Cerebellar nuclear complex (tissue), 1 donor: ENCODE measurements around the gene LIF.

Source experiments
- DNase-seq, 2 experiments: peaks; one replicate each; lab custom pipeline; 2025; lab: John Stamatoyannopoulos, UW

The LIF gene

GRCh38 chr22:30262917-30263741, 16.6 kb upstream of the LIF start:
- no peak for DNase-seq

DNA sequence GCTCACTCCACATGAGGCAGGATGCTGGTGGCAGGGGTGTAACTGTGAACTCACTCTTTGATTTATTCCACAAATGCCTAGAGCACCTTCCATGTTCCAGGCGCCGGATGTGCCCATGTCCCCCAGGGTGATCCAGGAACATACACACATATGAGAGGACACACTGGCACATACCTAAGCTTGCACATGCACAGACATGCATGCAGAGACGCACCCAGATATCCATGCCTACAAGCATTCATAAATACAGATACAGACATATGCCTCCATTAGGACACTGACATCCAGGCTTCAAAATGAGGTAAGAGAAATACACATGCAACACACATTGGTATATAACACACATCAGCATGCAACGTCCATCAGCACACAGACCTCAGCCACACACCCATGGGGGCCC, 15.6 kb upstream of the LIF start:
- DNase-seq = no peak

- DNase-seq = no peak
Observed at GRCh38 chr22:30261134-30261533, 14.6 kb upstream of the LIF start.

DNA sequence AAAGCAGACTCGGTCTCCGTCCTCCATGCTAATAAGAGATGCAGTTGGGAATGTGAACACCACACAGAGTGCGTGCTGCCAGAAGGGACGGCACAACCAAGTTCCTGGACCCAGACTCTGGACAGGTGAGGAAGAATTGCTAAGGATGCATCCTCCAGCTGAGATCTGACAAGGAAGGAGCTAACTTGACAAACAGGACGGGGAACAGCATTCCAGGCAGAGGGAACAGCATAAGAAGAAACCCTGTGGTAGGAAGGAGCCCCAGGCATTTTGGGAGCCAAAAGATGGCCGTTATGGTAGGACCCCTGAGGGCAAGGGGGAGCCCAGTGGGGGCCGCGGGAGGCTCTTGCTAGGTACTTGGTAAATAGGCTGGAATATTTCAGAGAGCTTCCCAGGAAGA, 14.1 kb upstream of the LIF start:
- DNase-seq = no peak

DNA sequence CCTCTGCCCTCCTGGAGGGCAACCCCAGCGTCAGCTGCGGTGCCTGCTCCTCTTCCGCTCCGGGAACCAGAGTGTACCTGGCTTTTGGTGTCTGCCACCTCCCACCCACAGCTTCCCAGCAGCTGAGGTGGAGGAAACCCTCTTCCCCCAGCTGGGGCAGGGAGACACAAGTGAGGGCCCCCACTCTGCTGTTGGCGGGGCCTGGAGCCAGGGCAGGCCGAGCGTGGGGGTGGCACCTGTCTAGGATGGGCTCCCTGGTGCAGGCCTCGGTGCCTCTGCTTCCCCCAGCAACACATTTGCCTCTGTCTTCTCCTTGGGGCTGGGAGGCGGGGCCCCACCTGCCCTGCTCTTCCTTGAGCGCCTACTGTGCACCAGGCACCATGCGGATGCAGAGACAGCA, 13.7 kb upstream of the LIF start:
- DNase-seq = no peak

- no peak for DNase-seq
Observed at GRCh38 chr22:30254314-30254713, 7.8 kb upstream of the LIF start.

DNA sequence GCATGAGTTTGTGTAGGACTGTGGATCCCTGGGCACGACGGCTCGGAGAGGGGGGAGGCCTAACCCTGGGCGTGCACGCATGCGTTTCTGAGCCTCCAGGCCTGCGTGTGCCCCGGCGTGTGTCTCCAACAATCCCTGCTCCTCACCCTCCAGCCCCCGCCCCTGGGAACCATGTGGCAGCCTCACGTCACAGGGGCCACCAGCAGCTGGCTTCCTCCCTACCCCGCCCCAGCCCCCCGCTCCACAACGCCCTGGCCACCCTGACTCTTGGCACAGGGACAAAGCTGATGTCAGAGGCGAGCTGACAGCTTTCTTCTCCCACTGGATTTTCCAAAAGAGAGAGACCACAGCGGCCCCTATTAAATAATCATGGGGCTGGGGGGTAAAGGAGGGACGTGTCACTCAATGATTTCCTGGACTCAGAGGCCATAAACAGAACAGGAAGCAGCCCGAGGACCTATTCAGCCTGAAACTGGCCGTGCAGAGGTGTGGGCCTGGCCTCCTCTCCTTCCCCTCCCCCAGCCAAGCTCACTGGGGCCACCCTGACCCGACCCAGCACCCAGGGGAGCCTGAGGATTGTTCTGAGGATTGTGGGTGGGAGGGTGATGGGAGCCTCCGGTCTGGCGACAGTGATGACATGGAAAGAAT, 6.8 kb upstream of the LIF start:
- DNase-seq = no peak

DNA sequence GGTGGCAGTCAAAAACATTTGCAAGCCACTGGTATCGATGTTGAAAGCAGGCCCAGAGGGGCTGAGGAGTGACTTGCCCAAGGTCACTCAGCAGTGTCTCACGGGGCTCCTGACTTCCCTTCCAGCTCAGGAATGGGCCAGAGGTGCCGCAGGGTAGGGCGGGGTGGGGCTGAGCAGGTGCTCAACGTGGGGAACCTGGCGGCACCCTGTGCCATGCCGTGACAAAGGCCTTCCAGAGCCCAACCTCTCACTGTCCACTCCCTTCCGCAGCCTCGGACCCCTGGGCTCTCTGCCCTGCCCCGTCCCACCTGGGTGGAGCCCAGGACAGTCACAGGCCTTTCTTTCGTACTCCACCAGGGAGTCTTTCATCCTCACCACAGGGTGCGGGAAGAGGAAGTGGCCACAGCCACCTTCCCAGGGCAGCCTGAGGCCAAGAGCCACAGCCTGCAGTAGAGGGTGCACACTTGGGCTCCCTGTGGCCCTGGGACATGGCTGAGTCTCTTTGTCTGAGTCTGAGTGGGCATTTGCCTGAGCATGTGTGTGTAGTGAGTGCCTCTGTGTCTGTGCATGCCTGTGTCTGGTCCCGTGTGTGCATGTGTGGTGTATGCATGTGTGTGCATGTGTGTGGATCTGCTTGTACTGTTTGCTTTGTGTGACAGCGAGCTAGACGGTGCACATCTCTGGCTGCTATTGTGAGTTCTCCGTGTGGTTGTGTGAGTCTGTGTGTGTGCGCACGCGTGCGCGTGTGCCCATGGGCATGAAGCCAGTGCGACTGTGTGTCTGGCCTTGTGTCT, 6.0 kb upstream of the LIF start:
- DNase-seq = no peak

- DNase-seq = no peak
Observed at GRCh38 chr22:30251711-30252110, 5.2 kb upstream of the LIF start.

DNA sequence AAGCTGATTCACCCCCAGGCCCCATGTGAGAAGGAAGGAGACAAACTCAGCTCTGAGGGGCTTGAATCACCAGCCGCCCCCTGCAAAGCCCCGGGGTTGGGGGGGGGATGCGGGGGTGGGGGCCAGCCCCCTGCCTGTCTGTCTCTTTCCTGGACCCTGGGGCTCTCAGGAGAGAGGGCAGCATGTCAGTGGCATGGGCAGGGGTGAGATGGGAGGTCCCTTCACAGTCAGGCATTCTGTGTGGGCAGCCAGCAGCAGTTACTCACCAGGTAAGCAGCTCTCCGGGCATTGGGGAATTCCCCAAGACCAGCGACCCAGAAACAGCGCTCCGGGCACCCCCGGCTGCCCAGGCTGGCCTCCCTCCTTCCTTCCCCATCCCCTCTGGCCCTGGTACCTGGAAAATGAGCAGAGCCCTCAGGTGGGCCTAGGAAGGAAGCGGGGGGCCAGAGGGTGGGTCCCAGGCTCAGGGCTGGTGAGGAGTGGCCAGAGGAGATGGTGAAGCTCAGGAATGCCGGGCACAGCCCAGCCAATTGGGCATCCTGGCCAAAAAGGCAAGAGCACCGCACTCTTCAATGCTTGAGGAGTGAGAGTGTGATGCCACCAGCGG, 4.2 kb upstream of the LIF start:
- DNase-seq = no peak

DNA sequence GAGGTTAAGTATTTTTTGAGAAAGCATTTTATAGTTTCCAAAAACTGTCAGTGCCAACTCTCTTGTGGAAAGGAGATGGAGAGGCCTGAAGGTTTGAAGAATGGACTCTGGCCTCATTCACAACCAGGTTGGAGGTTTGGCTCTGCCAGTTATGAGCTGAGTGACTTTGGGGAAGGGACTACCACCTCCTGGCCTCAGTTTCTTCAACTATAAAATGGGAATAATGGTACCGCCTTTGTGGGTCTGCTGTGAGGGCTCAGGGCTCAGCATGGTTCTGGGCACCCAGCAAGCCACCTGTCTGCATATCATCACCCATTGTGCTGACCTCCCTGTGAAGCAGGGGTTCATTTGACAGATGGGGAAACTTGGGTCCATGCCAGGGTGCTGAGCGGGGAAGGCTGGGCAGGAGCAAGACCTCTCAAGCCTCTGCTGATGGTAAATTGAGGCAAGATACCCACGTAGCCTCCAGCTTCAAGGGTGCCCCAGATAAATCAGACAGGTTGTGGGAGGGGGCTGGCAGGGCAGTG, 3.5 kb upstream of the LIF start:
- DNase-seq = no peak

DNA sequence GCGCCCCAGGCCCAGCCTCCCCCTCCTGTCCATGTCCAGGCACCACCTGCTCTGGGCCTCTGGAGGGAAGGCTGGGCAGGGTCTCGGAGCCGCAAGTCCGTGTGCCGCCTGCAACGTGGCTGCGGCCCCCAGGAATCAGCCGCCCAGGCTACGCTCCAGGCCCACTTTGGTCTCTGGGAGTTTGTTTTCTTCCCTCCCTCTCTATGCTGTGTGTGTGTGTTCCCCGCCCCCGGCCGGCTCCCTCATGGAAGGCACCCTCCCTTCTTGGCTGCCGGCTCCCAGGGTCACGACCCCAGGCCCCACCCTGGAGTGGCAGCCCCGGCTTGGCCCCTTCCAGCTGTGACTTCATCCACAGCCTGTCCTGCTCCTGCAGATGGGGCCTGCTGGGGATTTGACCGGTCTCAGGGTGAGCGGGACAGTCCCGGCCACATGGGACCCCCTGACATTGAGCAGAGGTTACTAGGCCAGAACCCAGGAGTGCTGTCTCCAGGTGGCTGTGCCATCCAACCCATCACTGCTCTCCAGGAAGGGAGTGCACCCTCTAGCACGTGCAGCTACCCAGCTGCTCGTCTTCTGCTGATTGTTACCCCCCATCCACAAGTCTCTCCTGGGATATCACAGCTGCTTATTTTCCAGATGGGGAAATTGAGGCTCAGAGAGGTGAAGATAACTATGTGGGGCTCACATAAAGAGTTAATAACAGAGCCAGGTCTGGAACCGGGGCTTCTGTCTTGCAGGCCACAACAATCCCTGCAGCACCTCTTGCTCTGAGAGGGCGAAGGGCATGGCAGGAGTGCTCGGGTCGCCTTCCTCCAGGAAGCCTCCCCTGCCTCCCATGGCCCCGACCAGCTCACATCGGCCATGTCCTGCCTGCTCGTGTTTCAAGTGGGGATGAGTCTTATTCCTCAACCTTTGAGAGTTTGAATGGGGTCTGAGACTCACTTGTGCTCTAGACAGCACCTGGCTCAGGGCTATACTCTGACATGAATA, 2.8 kb upstream of the LIF start:
- DNase-seq = no peak

- DNase-seq = no peak
Observed at GRCh38 chr22:30248484-30248883, 1.9 kb upstream of the LIF start.

DNA sequence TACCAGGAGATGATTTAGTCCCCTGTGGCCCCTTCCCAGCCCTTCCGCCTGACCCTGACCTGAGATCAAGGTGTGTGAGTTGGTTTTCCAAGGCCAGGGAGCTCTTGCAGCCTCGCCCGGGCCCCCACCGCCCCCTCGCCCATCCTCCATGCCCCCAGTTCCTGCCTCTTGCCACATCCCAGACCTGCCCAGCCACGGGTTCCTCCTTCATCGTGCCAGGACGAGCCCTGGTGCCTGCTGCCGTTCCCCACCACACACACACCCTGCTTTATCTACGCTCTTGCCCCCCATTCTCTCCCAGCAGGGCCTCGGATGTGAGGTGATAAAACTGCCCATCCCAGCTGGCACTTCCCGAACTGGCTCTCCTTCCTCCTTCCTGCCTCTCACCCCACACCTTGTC, 1.4 kb upstream of the LIF start:
- DNase-seq = no peak

- no peak for DNase-seq
Observed at GRCh38 chr22:30247561-30247960, 1.0 kb upstream of the LIF start.

DNA sequence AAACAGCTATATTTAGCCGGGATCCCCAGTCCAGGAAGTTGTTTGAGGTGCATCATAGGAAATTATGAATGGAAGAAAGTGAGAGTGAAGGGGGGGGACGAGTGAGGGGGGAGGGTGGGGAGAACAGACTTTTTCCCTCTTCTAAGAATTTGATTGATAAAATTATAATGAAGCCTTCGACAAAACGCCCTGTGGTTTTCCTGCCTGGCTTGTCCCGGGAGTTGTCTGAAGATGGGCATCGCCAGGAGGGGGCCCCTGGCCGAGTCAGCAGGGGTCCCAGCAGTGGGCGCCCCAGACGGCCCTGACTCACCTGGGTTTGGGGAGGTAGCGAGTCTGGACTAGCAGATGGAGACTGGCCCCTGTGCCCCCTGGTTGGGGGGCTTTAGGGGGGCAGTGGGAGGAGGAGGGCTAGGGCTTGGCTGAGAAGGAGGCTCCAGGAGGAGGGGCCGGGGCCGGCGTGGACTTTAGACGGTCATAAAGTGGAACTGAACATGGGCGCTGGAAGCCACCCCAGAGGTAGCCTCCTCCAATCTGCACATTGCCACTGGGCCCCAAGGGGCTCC, 336 bp upstream of the LIF start:
- DNase-seq = no peak

DNA sequence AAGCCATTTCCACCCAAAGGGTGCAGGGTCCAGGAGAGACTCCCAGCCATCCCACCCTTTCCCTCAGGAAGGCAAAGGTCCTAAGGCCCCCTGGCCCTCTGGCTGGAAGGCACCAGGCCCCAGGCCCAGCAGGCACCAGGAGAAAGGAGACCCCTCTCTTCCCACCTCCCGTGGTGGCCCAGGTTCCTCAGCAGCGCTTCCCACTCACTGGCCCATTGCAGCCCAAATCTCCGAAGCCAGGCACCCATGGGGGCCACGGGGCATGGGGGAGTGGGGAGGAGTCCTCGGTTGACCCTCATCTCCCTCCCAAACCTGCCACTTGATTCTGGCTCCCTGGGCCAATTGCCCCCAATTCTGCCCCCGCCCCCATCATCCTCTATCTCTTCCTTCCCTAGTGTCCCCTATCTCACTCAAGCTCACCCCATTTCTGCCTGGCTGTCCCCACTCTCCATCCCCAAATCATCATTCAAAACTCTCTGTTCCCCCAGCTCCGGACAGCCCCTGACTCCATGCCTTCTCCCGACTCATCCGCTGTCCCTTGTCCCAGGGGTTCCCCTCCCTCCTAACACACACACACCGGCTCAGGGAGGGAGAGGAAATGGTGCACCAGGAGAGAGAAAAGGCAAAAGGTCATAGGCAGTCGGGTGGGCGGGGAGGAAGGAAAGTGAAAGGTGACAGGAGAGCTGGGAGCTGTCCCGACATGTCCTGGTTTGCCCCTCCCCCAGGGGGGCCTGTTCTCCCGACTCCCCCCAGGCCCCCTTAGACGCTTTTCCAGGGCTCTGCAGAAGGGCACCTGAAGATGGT, 1.2 kb downstream of the LIF start:
- no peak for DNase-seq

GRCh38 chr22:30244641-30245040, 1.9 kb downstream of the LIF start:
- no peak for DNase-seq

DNA sequence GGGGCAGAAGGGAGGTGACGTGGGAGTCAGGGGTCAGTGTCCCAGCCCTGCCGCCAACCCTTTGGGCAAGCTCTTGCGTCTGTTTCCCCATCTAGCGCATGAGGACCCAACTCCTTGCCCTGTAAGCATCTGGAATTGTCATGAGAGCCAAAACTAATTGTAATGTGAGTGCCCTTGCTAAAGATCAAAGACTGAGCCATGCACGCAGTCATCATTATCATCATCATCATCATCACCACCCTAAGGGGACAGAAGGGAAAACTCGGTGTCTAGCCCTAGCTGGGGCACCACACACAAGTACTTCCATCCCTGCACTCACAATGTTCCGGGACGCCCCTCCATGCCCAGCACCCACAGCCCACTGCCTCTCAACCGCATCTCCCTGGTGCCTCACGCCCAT, 2.5 kb downstream of the LIF start:
- no peak for DNase-seq

DNA sequence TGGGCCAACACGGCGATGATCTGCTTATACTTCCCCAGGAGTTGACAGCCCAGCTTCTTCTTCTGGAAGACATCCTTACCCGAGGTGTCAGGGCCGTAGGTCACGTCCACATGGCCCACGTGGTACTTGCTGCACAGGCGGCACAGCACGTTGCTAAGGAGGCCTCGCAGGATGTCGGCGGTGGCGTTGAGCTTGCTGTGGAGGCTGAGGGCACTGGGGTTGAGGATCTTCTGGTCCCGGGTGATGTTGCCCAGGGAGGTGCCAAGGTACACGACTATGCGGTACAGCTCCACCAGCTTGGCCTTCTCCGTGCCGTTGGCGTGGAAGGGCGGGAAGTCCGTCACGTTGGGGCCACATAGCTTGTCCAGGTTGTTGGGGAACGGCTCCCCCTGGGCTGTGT, 2.9 kb downstream of the LIF start:
- no peak for DNase-seq
